ENCODE measurements around the gene MCC.

DNA sequence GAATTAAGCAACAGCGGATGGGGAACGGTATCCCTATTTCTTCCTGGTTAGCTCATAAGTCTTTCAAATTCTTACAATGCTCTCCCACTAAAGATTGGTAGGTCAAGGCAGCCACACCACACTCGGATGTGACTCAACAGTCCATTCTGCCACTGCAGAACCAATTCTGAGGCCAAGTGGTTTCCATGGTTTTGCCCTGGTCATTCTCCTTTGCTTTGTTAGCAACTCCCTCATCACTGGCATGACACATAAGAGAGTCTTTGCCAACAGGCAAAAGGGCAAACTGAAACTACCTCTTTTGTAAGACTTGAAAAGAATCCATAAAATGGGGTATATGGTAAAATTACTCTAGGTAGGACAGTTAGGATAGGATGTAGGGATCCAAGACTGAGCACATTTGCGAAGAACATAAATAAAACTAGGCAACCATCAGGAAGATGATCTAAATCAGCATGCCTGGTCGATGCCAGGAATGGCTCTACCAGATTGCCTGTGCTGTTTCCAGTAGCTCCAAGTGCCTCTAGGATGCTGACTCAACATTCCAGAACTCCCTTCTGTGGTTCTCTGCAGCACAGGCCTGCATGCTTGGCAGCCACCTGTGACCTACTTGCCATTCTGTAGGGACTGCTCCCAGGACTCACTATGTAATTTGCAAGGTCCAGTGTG, 406.2 kb downstream of the MCC start:
- TF ChIP-seq CTCF (conservative IDR thresholded peaks at IDR 0.05; ENCODE audit: low read depth, low read length): no peak
- no peak for TF ChIP-seq EZH2 (IDR thresholded peaks at IDR 0.05; ENCODE audit: low read length, unreplicated experiment)

All from PC-3 (cell line).